HEK293 (cell line): ENCODE measurements around the gene PRIMPOL.

Experiments used
- CTCF ChIA-PET: fragments of 350-600 bp; formaldehyde crosslinking; extraction: SDS; loops from one replicate; lab custom pipeline; 2021; ENCODE audit warnings: antibody characterized with exemption; lab: Yijun Ruan, JAX
- POLR2A ChIA-PET: fragments of 300-600 bp; formaldehyde crosslinking; extraction: SDS; loops from one replicate; lab custom pipeline; 2020; ENCODE audit warnings: antibody characterized with exemption, inconsistent platforms; lab: Yijun Ruan, JAX
- H3K27ac ChIP-seq: fragments of 200-500 bp; sonication (Bioruptor generic); 2 replicates; pipeline ENCODE4 v1.5.1; 2014; ENCODE audit warnings: low read depth, low read length, control low read depth, inconsistent platforms; ENCODE audit errors: extremely low read depth
- H3K36me3 ChIP-seq, 2 experiments: fragments of 200-500 bp in 1 of 2; sonication (Bioruptor generic) in 1 of 2; 1 replicate in 1 of 2; 2 replicates in 1 of 2; pipeline ENCODE4 v1.5.1; 2014 to 2017; ENCODE audit warnings: inconsistent platforms in 2 of 2, low read length in 2 of 2; ENCODE audit not compliant: control insufficient read depth in 2 of 2, insufficient read depth in 1 of 2
- H3K4me1 ChIP-seq: fragments of 200-500 bp; sonication (Bioruptor generic); 2 replicates; pipeline ENCODE4 v1.5.1; 2014; ENCODE audit warnings: mild to moderate bottlenecking, low read length, inconsistent platforms; ENCODE audit not compliant: control insufficient read depth, insufficient read depth
- H3K4me3 ChIP-seq: 2 replicates; pipeline ENCODE4 v1.5.1; 2011; ENCODE audit warnings: low read depth, mild to moderate bottlenecking, control low read depth, low read length, moderate library complexity
- H3K9me3 ChIP-seq: fragments of 200-500 bp; sonication (Bioruptor generic); 2 replicates; pipeline ENCODE4 v1.5.1; 2014; ENCODE audit warnings: low read depth, low read length, inconsistent platforms; ENCODE audit not compliant: control insufficient read depth, insufficient read depth
- GFI1B ChIP-seq: fragments of 450-650 bp; formaldehyde crosslinking; IDR thresholded peaks from 2 replicates; pipeline ENCODE4 v1.5.1; 2016; ENCODE audit warnings: missing biosample characterization, missing genetic modification characterization
- GLIS2 ChIP-seq: fragments of 450-650 bp; formaldehyde crosslinking; IDR thresholded peaks from 2 replicates; pipeline ENCODE4 v1.5.1; 2016; ENCODE audit warnings: missing biosample characterization, missing genetic modification characterization
- KLF9 ChIP-seq: fragments of 450-650 bp; formaldehyde crosslinking; IDR thresholded peaks from 2 replicates; pipeline ENCODE4 v1.5.1; 2016; ENCODE audit warnings: missing biosample characterization, missing genetic modification characterization, low read depth
- PRDM2 ChIP-seq: fragments of 450-650 bp; formaldehyde crosslinking; IDR thresholded peaks from 2 replicates; pipeline ENCODE4 v1.5.1; 2016; ENCODE audit warnings: missing biosample characterization, missing genetic modification characterization, borderline replicate concordance
- TSHZ1 ChIP-seq: fragments of 450-650 bp; formaldehyde crosslinking; IDR thresholded peaks from 2 replicates; pipeline ENCODE4 v1.5.1; 2016; ENCODE audit warnings: missing biosample characterization, missing genetic modification characterization, borderline replicate concordance
- YY1 ChIP-seq: fragments of 450-650 bp; formaldehyde crosslinking; IDR thresholded peaks from 2 replicates; pipeline ENCODE4 v1.5.1; 2018; ENCODE audit warnings: missing biosample characterization, missing genetic modification characterization
- YY2 ChIP-seq: fragments of 450-650 bp; formaldehyde crosslinking; IDR thresholded peaks from 2 replicates; pipeline ENCODE4 v1.5.1; 2016; ENCODE audit warnings: missing biosample characterization, missing genetic modification characterization
- ZFP69B ChIP-seq: fragments of 450-650 bp; formaldehyde crosslinking; IDR thresholded peaks from 2 replicates; pipeline ENCODE4 v1.5.1; 2016; ENCODE audit warnings: missing biosample characterization, missing genetic modification characterization
- ZNF140 ChIP-seq: fragments of 450-650 bp; formaldehyde crosslinking; IDR thresholded peaks from 2 replicates; pipeline ENCODE4 v1.5.1; 2016; ENCODE audit warnings: missing biosample characterization, missing genetic modification characterization
- ZNF239 ChIP-seq: fragments of 450-650 bp; formaldehyde crosslinking; IDR thresholded peaks from 2 replicates; pipeline ENCODE4 v1.5.1; 2016; ENCODE audit warnings: missing biosample characterization, missing genetic modification characterization
- ZNF274 ChIP-seq, 2 experiments: fragments of 200-500 bp in 1 of 2; fragments of 450-650 bp in 1 of 2; sonication (Bioruptor generic) in 1 of 2; formaldehyde crosslinking in 1 of 2; IDR thresholded peaks; 2 replicates each; pipeline versions ENCODE4 v1.5.1 to v1.6.1; 2014 to 2016; ENCODE audit warnings: borderline replicate concordance in 1 of 2, inconsistent platforms in 1 of 2, low read length in 1 of 2, missing biosample characterization in 1 of 2, missing genetic modification characterization in 1 of 2
- ZNF280D ChIP-seq: fragments of 450-650 bp; formaldehyde crosslinking; IDR thresholded peaks from 2 replicates; pipeline ENCODE4 v1.5.1; 2016; ENCODE audit warnings: missing biosample characterization, missing genetic modification characterization
- ZNF302 ChIP-seq: fragments of 450-650 bp; formaldehyde crosslinking; IDR thresholded peaks from 2 replicates; pipeline ENCODE4 v1.5.1; 2016; ENCODE audit warnings: missing biosample characterization, missing genetic modification characterization, low read depth
- ZNF350 ChIP-seq: fragments of 450-650 bp; formaldehyde crosslinking; IDR thresholded peaks from 2 replicates; pipeline ENCODE4 v1.5.0; 2017; ENCODE audit warnings: missing biosample characterization, mild to moderate bottlenecking, missing genetic modification characterization
- ZNF571 ChIP-seq: fragments of 450-650 bp; formaldehyde crosslinking; IDR thresholded peaks from 2 replicates; pipeline ENCODE4 v1.5.0; 2017; ENCODE audit warnings: missing biosample characterization, missing genetic modification characterization
- ZNF704 ChIP-seq: fragments of 450-650 bp; formaldehyde crosslinking; IDR thresholded peaks from 2 replicates; pipeline ENCODE4 v1.5.1; 2016; ENCODE audit warnings: missing biosample characterization, missing genetic modification characterization
- ZNF707 ChIP-seq: fragments of 450-650 bp; formaldehyde crosslinking; IDR thresholded peaks from 2 replicates; pipeline ENCODE4 v1.5.1; 2016; ENCODE audit warnings: missing biosample characterization, missing genetic modification characterization
- ZNF747 ChIP-seq: fragments of 450-650 bp; formaldehyde crosslinking; IDR thresholded peaks from 2 replicates; pipeline ENCODE4 v1.5.1; 2016; ENCODE audit warnings: missing biosample characterization, missing genetic modification characterization
- ZNF768 ChIP-seq: fragments of 450-650 bp; formaldehyde crosslinking; IDR thresholded peaks from 2 replicates; pipeline ENCODE4 v1.5.1; 2018; ENCODE audit warnings: missing biosample characterization, mild to moderate bottlenecking, missing genetic modification characterization
- ZNF777 ChIP-seq: fragments of 450-650 bp; formaldehyde crosslinking; IDR thresholded peaks from 2 replicates; pipeline ENCODE4 v1.5.1; 2017; ENCODE audit warnings: missing biosample characterization, missing genetic modification characterization, borderline replicate concordance
- ZSCAN23 ChIP-seq: fragments of 450-650 bp; formaldehyde crosslinking; IDR thresholded peaks from 2 replicates; pipeline ENCODE4 v1.5.1; 2016; ENCODE audit warnings: missing biosample characterization, missing genetic modification characterization
- TF ChIP-seq, protein P1 (sequence below): fragments of 450-650 bp; formaldehyde crosslinking; IDR thresholded peaks from 2 replicates; pipeline ENCODE4 v1.5.1; 2016; ENCODE audit warnings: missing biosample characterization, missing genetic modification characterization

Gene PRIMPOL

GRCh38 chr4:184699941-184700340 lies 50.4 kb downstream of the PRIMPOL start (continued):
- TF ChIP-seq, protein P1, sequence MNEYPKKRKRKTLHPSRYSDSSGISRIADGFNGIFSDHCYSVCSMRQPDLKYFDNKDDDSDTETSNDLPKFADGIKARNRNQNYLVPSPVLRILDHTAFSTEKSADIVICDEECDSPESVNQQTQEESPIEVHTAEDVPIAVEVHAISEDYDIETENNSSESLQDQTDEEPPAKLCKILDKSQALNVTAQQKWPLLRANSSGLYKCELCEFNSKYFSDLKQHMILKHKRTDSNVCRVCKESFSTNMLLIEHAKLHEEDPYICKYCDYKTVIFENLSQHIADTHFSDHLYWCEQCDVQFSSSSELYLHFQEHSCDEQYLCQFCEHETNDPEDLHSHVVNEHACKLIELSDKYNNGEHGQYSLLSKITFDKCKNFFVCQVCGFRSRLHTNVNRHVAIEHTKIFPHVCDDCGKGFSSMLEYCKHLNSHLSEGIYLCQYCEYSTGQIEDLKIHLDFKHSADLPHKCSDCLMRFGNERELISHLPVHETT (tag by site-specific recombination): no peak
- TF ChIP-seq KLF9 (no peak), ZNF704 (no peak), ZSCAN23 (tag by site-specific recombination) (no peak), ZNF747 (tag by site-specific recombination) (no peak), YY1 (tag by site-specific recombination) (no peak), ZNF239 (no peak), ZNF280D (tag by site-specific recombination) (no peak)
- TF ChIP-seq, all 188 proteins: peak for 0

DNA sequence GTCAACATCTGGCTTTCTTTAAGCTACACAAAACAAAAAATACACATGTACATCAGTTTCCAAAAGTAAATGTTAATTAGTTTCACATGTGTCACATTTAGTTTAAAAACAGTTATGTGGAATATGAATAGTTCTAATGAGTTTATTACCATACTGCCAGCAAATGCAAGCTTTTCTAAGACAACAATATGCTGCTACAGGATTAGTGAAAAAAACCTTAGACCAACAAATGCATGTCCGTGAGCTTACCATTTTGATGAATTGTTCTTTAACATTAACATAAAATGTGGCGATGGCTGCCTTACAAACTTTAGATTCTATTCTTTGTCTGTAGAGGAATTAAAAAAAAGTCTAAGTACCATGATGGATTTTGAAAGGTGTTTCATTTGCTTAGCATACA lies 52.6 kb downstream of the PRIMPOL start:
- ChIA-PET POLR2A (no interaction called here), CTCF (no interaction called here)
- peaks cover 5 to 81% of the 10 kb centered on the region in 2 experiments for H3K36me3 ChIP-seq
- TF ChIP-seq ZNF707 (tag by site-specific recombination) (no peak), ZFP69B (tag by site-specific recombination) (no peak), ZNF274 (IDR thresholded peaks at IDR 0.05; ENCODE audit: low read length) (no peak), ZNF274 (tag by site-specific recombination; IDR thresholded peaks at IDR 0.05; ENCODE audit: borderline replicate concordance) (no peak), ZNF768 (tag by site-specific recombination) (no peak), PRDM2 (no peak), TSHZ1 (tag by site-specific recombination) (no peak), YY2 (tag by site-specific recombination) (no peak), ZNF777 (tag by site-specific recombination) (no peak), ZNF571 (no peak), ZNF350 (tag by site-specific recombination) (no peak), GLIS2 (no peak), GFI1B (tag by site-specific recombination) (no peak), ZNF140 (tag by site-specific recombination) (no peak), ZNF302 (no peak)

More for the DNA sequence above, 52.6 kb downstream of the PRIMPOL start:
- Histone ChIP-seq H3K4me1 (no peaks in the 10 kb centered on the region), H3K27ac (no peak overlapping the region), H3K9me3 (no peaks in the 10 kb centered on the region), H3K4me3 (no peak overlapping the region)
